Uterus (tissue), 4 donors: ENCODE data around the gene TUB. TPM values are rescaled to one million over a fixed set of nuclear protein-coding genes. Genes with fewer than 3 reads are reported as not detected.
A peak's percentile ranks its signal among the peaks of the same experiment; 100 is the strongest.

Experiments
- DNase-seq, 2 donors: peaks; one replicate each; pipeline ENCODE4 v3.0.0-alpha.2; 2019 to 2020
- H3K27ac ChIP-seq, 2 donors: fragments of 200-600 bp; sonication (generic); 1 replicate in 1 of 2; 2 replicates in 1 of 2; pipeline ENCODE4 v1.5.1; 2016 to 2018
- H3K27me3 ChIP-seq, 2 donors: fragments of 200-600 bp; sonication (generic); one replicate each; pipeline ENCODE4 v1.5.1; 2018 to 2019; ENCODE audit warnings: control low read depth in 1 of 2
- H3K36me3 ChIP-seq, 2 donors: fragments of 200-600 bp; sonication (generic); one replicate each; pipeline ENCODE4 v1.5.1; 2019; ENCODE audit warnings: control low read depth in 1 of 2
- H3K4me1 ChIP-seq, 2 donors: fragments of 200-600 bp; sonication (generic); one replicate each; pipeline ENCODE4 v1.5.1; 2018 to 2019; ENCODE audit warnings: control low read depth in 1 of 2
- H3K4me3 ChIP-seq, 2 donors: fragments of 200-600 bp; sonication (generic); 1 replicate in 1 of 2; 2 replicates in 1 of 2; pipeline ENCODE4 v1.5.1; 2018 to 2019; ENCODE audit warnings: mild to moderate bottlenecking in 1 of 2
- H3K9me3 ChIP-seq, 2 donors: fragments of 200-600 bp; sonication (generic); one replicate each; pipeline ENCODE4 v1.5.1; 2019; ENCODE audit warnings: control low read depth in 1 of 2
- POLR2A ChIP-seq, 2 donors: fragments of 450-650 bp; IDR thresholded peaks; one replicate each; pipeline ENCODE4 v1.6.1; 2016; ENCODE audit warnings: antibody characterized with exemption in 2 of 2, mild to moderate bottlenecking in 1 of 2, moderate library complexity in 1 of 2
- intact Hi-C: fragments of 100-400 bp; cut with DNase I; formaldehyde crosslinking; loops from one replicate; pipeline ENCODE4 v1.15.1; 2023; ENCODE audit warnings: low total_unique reads
- total RNA-seq, 4 donors: library from RNA; depleted of rRNA in 3 of 4; stranded (reverse); fragments of >200 nt in 3 of 4; gene quantifications; one replicate each; pipeline versions ENCODE4 v1.1.0 to v1.2.4, GENCODE V29; 2014 to 2023
- TF ChIP-seq, protein P1 (sequence below), 4 experiments: fragments of 200-600 bp in 2 of 4; fragments of 450-650 bp in 2 of 4; sonication (generic) in 2 of 4; IDR thresholded peaks; one replicate each; pipeline ENCODE4 v1.5.1; 2016 to 2019; ENCODE audit warnings: antibody characterized with exemption in 4 of 4, mild to moderate bottlenecking in 2 of 4, moderate library complexity in 1 of 4
- donor health status: DM: yes; HTN: yes; CAD: no.

Gene TUB
- total RNA-seq, 4 donors from 2014 or later: 12.6 to 57.4 (median 37.8) TPM

DNA sequence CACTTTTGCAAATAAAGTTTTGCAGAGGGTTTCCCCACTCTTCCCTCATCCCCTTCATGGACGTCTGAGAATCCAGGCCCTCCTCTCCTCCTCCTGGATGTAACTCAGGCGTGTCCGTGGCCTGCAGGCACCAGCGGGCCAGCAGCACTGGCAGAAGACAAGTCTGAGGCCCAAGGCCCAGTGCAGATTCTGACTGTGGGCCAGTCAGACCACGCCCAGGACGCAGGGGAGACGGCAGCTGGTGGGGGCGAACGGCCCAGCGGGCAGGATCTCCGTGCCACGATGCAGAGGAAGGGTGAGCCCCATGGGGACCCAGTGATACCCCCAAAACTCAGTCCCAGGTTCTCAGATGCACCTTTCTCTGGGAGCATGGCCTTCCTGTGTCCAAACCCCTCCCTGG is 14.4 kb downstream of the TUB start:
- Histone ChIP-seq H3K36me3 (no peaks in the 10 kb centered on the region), H3K4me1 (no peaks in the 10 kb centered on the region)
- intact Hi-C loops: loop anchor here (5.0 to 10.0 kb wide), 2 partner anchors 63 to 91 kb away; no protein-coding TSS in a partner anchor

DNA sequence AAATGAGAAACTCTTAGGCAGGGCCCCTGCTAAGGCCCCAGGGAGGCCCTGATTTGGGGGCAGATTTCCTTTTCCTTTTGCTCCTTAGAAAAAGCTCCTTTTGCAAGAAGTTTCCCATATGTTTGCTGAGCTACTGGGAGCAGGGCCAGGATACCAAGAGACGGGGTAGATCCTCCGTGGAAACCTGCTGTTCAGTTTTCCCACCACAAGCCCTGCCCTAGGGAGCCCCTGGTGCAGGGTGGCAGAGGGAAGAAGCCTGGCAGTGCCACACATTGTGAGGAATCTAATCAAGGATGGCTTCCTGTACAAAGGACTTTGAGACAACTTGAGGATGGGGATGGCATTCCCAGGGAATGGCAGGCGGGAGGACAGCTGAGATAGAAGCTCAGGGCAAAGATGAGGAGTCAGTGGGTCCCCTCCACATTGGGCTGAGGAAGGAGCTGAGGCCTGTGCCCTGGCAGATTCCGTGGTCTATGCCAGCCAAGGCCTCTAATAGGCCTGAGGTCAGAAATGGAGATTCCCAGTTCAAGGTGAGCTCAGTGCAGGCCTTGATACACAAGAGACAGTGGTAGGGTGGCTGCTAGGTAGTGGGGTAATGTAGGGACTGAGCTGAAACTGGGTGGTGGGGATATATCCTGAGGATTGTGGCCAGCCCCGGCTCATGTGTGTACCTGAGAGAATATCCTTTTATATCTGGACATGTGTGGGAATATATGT is 15.0 kb downstream of the TUB start:
- no peak overlapping the region for H3K4me3 ChIP-seq
- H3K27me3 ChIP-seq: no peaks in the 10 kb centered on the region
- no peak overlapping the region for H3K27ac ChIP-seq
- intact Hi-C loops: loop anchor here (5.0 to 10.0 kb wide), 2 partner anchors 64 to 91 kb away; no protein-coding TSS in a partner anchor
- H3K4me1 ChIP-seq: no peaks in the 10 kb centered on the region
- H3K36me3 ChIP-seq: no peaks in the 10 kb centered on the region
- no peaks in the 10 kb centered on the region for H3K9me3 ChIP-seq
- TF ChIP-seq POLR2A (IDR thresholded peaks at IDR 0.05): no peak
- TF ChIP-seq, protein P1, sequence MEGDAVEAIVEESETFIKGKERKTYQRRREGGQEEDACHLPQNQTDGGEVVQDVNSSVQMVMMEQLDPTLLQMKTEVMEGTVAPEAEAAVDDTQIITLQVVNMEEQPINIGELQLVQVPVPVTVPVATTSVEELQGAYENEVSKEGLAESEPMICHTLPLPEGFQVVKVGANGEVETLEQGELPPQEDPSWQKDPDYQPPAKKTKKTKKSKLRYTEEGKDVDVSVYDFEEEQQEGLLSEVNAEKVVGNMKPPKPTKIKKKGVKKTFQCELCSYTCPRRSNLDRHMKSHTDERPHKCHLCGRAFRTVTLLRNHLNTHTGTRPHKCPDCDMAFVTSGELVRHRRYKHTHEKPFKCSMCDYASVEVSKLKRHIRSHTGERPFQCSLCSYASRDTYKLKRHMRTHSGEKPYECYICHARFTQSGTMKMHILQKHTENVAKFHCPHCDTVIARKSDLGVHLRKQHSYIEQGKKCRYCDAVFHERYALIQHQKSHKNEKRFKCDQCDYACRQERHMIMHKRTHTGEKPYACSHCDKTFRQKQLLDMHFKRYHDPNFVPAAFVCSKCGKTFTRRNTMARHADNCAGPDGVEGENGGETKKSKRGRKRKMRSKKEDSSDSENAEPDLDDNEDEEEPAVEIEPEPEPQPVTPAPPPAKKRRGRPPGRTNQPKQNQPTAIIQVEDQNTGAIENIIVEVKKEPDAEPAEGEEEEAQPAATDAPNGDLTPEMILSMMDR (IDR thresholded peaks at IDR 0.05): no peak
- no peak for DNase-seq

More for the DNA sequence above, 14.4 kb downstream of the TUB start:
- no peak for DNase-seq
- Histone ChIP-seq H3K27me3 (no peaks in the 10 kb centered on the region), H3K9me3 (no peaks in the 10 kb centered on the region), H3K27ac (no peak overlapping the region), H3K4me3 (no peak overlapping the region)
- no peak for TF ChIP-seq POLR2A (IDR thresholded peaks at IDR 0.05)
- TF ChIP-seq, protein P1 (IDR thresholded peaks at IDR 0.05): no peak

DNA sequence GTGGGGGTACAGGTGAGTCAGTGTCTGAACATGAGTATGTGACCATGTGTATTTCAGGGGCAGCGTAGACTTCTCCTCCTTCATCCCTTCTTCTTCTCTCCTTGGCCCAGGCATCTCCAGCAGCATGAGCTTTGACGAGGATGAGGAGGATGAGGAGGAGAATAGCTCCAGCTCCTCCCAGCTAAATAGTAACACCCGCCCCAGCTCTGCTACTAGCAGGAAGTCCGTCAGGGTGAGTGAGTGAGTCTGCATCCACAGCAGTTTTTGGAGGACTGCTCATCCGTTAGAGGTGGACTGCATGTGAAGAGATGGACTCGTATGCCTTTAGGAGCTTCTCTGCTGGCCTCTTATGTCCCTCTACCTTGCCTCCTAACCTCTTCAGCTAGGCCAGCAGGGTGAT is 15.6 kb downstream of the TUB start:
- Histone ChIP-seq H3K4me1 (no peaks in the 10 kb centered on the region), H3K27ac (no peak overlapping the region), H3K27me3 (no peaks in the 10 kb centered on the region), H3K36me3 (no peaks in the 10 kb centered on the region), H3K9me3 (no peaks in the 10 kb centered on the region), H3K4me3 (no peak overlapping the region)
- intact Hi-C loops: loop anchor here (5.0 to 10.0 kb wide), 2 partner anchors 64 to 92 kb away; no protein-coding TSS in a partner anchor
- TF ChIP-seq, protein P1 (IDR thresholded peaks at IDR 0.05): no peak
- TF ChIP-seq POLR2A (IDR thresholded peaks at IDR 0.05): no peak
- no peak for DNase-seq

DNA sequence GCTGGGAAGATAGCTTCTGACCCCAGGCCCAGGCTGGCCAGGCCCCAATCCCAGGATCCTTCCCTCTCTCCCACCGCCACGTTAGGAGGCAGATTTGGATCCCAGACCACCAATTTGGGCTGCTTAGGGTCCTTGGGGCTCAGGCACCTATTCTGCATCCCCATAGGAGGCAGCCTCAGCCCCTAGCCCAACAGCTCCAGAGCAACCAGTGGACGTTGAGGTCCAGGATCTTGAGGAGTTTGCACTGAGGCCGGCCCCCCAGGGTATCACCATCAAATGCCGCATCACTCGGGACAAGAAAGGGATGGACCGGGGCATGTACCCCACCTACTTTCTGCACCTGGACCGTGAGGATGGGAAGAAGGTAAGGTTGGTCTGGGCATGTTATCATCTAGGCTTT is 16.1 kb downstream of the TUB start:
- intact Hi-C loops: loop anchor here (5.0 to 10.0 kb wide), 2 partner anchors 65 to 92 kb away; no protein-coding TSS in a partner anchor
- no peak overlapping the region for H3K27ac ChIP-seq
- no peak overlapping the region for H3K4me3 ChIP-seq
- no peaks in the 10 kb centered on the region for H3K4me1 ChIP-seq
- TF ChIP-seq, protein P1 (IDR thresholded peaks at IDR 0.05): no peak
- no peak for TF ChIP-seq POLR2A (IDR thresholded peaks at IDR 0.05)
- no peaks in the 10 kb centered on the region for H3K36me3 ChIP-seq
- no peak for DNase-seq
- H3K9me3 ChIP-seq: no peaks in the 10 kb centered on the region
- no peaks in the 10 kb centered on the region for H3K27me3 ChIP-seq

DNA sequence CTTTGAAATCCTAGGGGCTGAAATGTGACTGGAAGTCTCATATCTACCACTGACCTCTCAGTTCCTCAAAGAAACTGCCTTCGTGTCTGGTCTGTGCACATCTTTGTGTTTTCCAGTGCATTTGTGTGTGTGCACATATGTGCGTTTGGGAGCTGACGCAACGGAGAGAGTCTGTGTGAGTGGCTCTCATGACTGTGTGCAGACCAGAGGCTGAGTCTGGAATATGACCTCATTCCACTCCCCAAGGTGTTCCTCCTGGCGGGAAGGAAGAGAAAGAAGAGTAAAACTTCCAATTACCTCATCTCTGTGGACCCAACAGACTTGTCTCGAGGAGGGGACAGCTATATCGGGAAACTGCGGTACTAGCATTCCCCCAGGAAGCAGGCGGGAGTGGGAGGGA is 16.5 kb downstream of the TUB start:
- intact Hi-C loops: loop anchor here (5.0 to 10.0 kb wide), 2 partner anchors 65 to 93 kb away; no protein-coding TSS in a partner anchor
- H3K27me3 ChIP-seq: no peaks in the 10 kb centered on the region
- no peaks in the 10 kb centered on the region for H3K9me3 ChIP-seq
- no peaks in the 10 kb centered on the region for H3K4me1 ChIP-seq
- DNase-seq: no peak
- H3K36me3 ChIP-seq: no peaks in the 10 kb centered on the region
- TF ChIP-seq, protein P1 (IDR thresholded peaks at IDR 0.05): no peak
- TF ChIP-seq POLR2A (IDR thresholded peaks at IDR 0.05): no peak
- no peak overlapping the region for H3K4me3 ChIP-seq
- H3K27ac ChIP-seq: peak overlapping the region in 1 of 2 donors; percentile 52
